ENCODE results near the gene HLA-DQA2. TPM values are rescaled to one million over a fixed set of nuclear protein-coding genes. Genes with fewer than 3 reads are reported as not detected.

HLA-DQA2 gene
- total RNA-seq, 3 donors from 2014 or later (not counting 1 experiment from before 2014, with no cell fraction given): 1.4 to 15.2 TPM; not detected in 1

GRCh38 chr6:32759669-32760068 lies 18.5 kb downstream of the HLA-DQA2 start:
- Mint-ChIP-seq H3K9me3 (no peaks in the 10 kb centered on the region), H3K27me3 (ENCODE audit: low read depth in 2 of 2) (peaks cover 18 to 22% of the 10 kb centered on the region in 2 donors), H3K36me3 (no peaks in the 10 kb centered on the region), H3K27ac (no peak overlapping the region), H3K4me3 (no peak overlapping the region), H3K4me1 (no peaks in the 10 kb centered on the region)
- H3K27ac ChIP-seq (ENCODE audit: low read length): no peak overlapping the region
- H3K36me3 ChIP-seq (ENCODE audit: control insufficient read depth, insufficient read depth, low read length): no peaks in the 10 kb centered on the region
- H3K9me3 ChIP-seq (ENCODE audit: control insufficient read depth, insufficient read depth, low read length): no peaks in the 10 kb centered on the region
- ATAC-seq (no peak), DNase-seq (no peak)
- 88% methylated on average over 1 of the region's 1 CpG for WGBS (ENCODE audit: insufficient coverage)
- intact Hi-C loops (cut with micrococcal nuclease): no loop called here
- peaks cover 3% of the 10 kb centered on the region for H3K27me3 ChIP-seq (ENCODE audit: control insufficient read depth, insufficient read depth, low read length)
- no peaks in the 10 kb centered on the region for H3K4me1 ChIP-seq (ENCODE audit: control insufficient read depth, insufficient read depth, low read length)
- no peak overlapping the region for H3K4me3 ChIP-seq (ENCODE audit: low read length)
- no peak for TF ChIP-seq CTCF (IDR thresholded peaks at IDR 0.05)

DNA sequence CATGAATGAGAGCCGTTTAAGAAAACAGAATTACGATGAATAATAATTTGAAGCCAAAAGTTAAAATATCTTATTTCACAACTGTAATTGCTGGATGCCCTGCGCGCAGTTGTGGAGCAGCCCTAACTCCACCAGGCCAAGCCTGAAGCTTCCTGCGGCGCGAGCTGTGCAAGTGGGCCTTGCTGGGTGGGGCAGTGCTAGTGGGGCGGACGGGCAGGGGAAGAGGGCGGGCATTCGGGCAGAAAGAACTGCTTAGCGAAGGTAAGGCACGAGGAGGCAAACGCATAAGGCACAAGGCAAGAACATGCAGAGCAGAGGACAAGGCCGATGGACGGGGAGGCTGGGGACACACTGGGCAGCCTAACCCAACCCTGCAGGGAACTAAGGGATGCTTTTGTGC lies 19.9 kb downstream of the HLA-DQA2 start:
- Histone ChIP-seq H3K4me3 (ENCODE audit: low read length) (no peak overlapping the region), H3K9me3 (ENCODE audit: control insufficient read depth, insufficient read depth, low read length) (no peaks in the 10 kb centered on the region), H3K27me3 (ENCODE audit: control insufficient read depth, insufficient read depth, low read length) (no peaks in the 10 kb centered on the region), H3K4me1 (ENCODE audit: control insufficient read depth, insufficient read depth, low read length) (no peaks in the 10 kb centered on the region), H3K27ac (ENCODE audit: low read length) (no peak overlapping the region), H3K36me3 (ENCODE audit: control insufficient read depth, insufficient read depth, low read length) (no peaks in the 10 kb centered on the region)
- WGBS (ENCODE audit: insufficient coverage): 84% methylated on average over 16 of the region's 16 CpGs
- Mint-ChIP-seq H3K4me3 (no peak overlapping the region), H3K9me3 (no peaks in the 10 kb centered on the region), H3K27me3 (ENCODE audit: low read depth in 2 of 2) (peaks cover 16 to 22% of the 10 kb centered on the region in 2 donors), H3K36me3 (no peaks in the 10 kb centered on the region), H3K27ac (no peak overlapping the region), H3K4me1 (no peaks in the 10 kb centered on the region)
- intact Hi-C loops (cut with micrococcal nuclease): no loop called here
- ATAC-seq (peak in 1 of 3 donors; percentile 59), DNase-seq (peak in 1 of 2 donors; percentile 47)
- TF ChIP-seq CTCF (IDR thresholded peaks at IDR 0.05): no peak

GRCh38 chr6:32761548-32761947 lies 20.4 kb downstream of the HLA-DQA2 start:
- ATAC-seq (no peak), DNase-seq (peak in 1 of 2 donors; percentile 12)
- no peak overlapping the region for H3K27ac ChIP-seq (ENCODE audit: low read length)
- no peaks in the 10 kb centered on the region for H3K4me1 Mint-ChIP-seq
- no peaks in the 10 kb centered on the region for H3K36me3 Mint-ChIP-seq
- no peak overlapping the region for H3K27ac Mint-ChIP-seq
- H3K4me1 ChIP-seq (ENCODE audit: control insufficient read depth, insufficient read depth, low read length): no peaks in the 10 kb centered on the region
- H3K9me3 ChIP-seq (ENCODE audit: control insufficient read depth, insufficient read depth, low read length): no peaks in the 10 kb centered on the region
- H3K4me3 ChIP-seq (ENCODE audit: low read length): no peak overlapping the region
- peaks cover under 1% of the 10 kb centered on the region for H3K27me3 ChIP-seq (ENCODE audit: control insufficient read depth, insufficient read depth, low read length)
- peaks cover 16 to 26% of the 10 kb centered on the region in 2 donors for H3K27me3 Mint-ChIP-seq (ENCODE audit: low read depth in 2 of 2)
- H3K4me3 Mint-ChIP-seq: no peak overlapping the region
- H3K9me3 Mint-ChIP-seq: no peaks in the 10 kb centered on the region
- no peak for TF ChIP-seq CTCF (IDR thresholded peaks at IDR 0.05)
- intact Hi-C loops (cut with micrococcal nuclease): no loop called here
- no peaks in the 10 kb centered on the region for H3K36me3 ChIP-seq (ENCODE audit: control insufficient read depth, insufficient read depth, low read length)
- 58% methylated on average over 40 of the region's 40 CpGs for WGBS (ENCODE audit: insufficient coverage)

GRCh38 chr6:32763421-32763820 lies 22.2 kb downstream of the HLA-DQA2 start, which contains the start of gene HLA-DQB2:
HLA-DQB2 (minus strand) TSS chr6:32763532; CDS start chr6:32763470, 62 bp downstream.
- Histone ChIP-seq H3K27me3 (ENCODE audit: control insufficient read depth, insufficient read depth, low read length) (peaks cover 6% of the 10 kb centered on the region), H3K36me3 (ENCODE audit: control insufficient read depth, insufficient read depth, low read length) (no peaks in the 10 kb centered on the region), H3K9me3 (ENCODE audit: control insufficient read depth, insufficient read depth, low read length) (no peaks in the 10 kb centered on the region), H3K27ac (ENCODE audit: low read length) (no peak within 1 kb of the TSS), H3K4me3 (ENCODE audit: low read length) (no peak within 1 kb of the TSS), H3K4me1 (ENCODE audit: control insufficient read depth, insufficient read depth, low read length) (no peaks in the 10 kb centered on the region)
- intact Hi-C loops (cut with micrococcal nuclease): no loop called here
- no peak within 1 kb of the TSS for H3K27ac Mint-ChIP-seq
- no peaks in the 10 kb centered on the region for H3K4me1 Mint-ChIP-seq
- peak in 1 of 2 donors; percentile 42 for DNase-seq
- H3K36me3 Mint-ChIP-seq: no peaks in the 10 kb centered on the region
- H3K9me3 Mint-ChIP-seq: no peaks in the 10 kb centered on the region
- H3K4me3 Mint-ChIP-seq: no peak within 1 kb of the TSS
- 57% methylated on average over 4 of the region's 4 CpGs for WGBS (ENCODE audit: insufficient coverage)
- TF ChIP-seq CTCF (IDR thresholded peaks at IDR 0.05): no peak
- ATAC-seq: peak in 1 of 3 donors; percentile 32
- peaks cover 26 to 40% of the 10 kb centered on the region in 2 donors for H3K27me3 Mint-ChIP-seq (ENCODE audit: low read depth in 2 of 2)

Measured in natural killer cell (primary cell).